H9 (cell line): ENCODE measurements around the gene PCDHGA8. TPM values are rescaled to one million over a fixed set of nuclear protein-coding genes. Genes with fewer than 3 reads are reported as not detected.
A peak's percentile ranks its signal among the peaks of the same experiment; 100 is the strongest.

Experiments used
- DNase-seq: peaks from one replicate; pipeline ENCODE4 v3.0.0-alpha.2; 2017
- H2AFZ ChIP-seq: one replicate; pipeline ENCODE4 v1.6.1; 2013; ENCODE audit warnings: mild to moderate bottlenecking, low read length, control low read depth, moderate library complexity
- H2AK5ac ChIP-seq: 2 replicates; pipeline ENCODE4 v1.6.1; 2013; ENCODE audit warnings: low read length, control low read depth, mixed read lengths; ENCODE audit not compliant: insufficient read length
- H2BK120ac ChIP-seq: one replicate; pipeline ENCODE4 v1.6.1; 2013; ENCODE audit warnings: low read depth, mild to moderate bottlenecking, low read length, control low read depth, inconsistent platforms; ENCODE audit not compliant: poor library complexity, severe bottlenecking
- H2BK12ac ChIP-seq: 2 replicates; pipeline ENCODE4 v1.6.1; 2013; ENCODE audit warnings: low read length, control low read depth, mixed read lengths, low read depth; ENCODE audit not compliant: insufficient read length
- H2BK15ac ChIP-seq: 2 replicates; pipeline ENCODE4 v1.6.1; 2013; ENCODE audit warnings: low read depth, low read length, control low read depth
- H2BK20ac ChIP-seq: one replicate; pipeline ENCODE4 v1.6.1; 2013; ENCODE audit warnings: low read depth, mild to moderate bottlenecking, low read length, control low read depth, inconsistent platforms; ENCODE audit not compliant: poor library complexity, severe bottlenecking
- H2BK5ac ChIP-seq: 2 replicates; pipeline ENCODE4 v1.6.1; 2013; ENCODE audit warnings: low read length, control low read depth, mixed read lengths; ENCODE audit not compliant: insufficient read length
- H3K14ac ChIP-seq: 2 replicates; pipeline ENCODE4 v1.6.1; 2013; ENCODE audit warnings: low read length, control low read depth; ENCODE audit not compliant: insufficient read depth
- H3K18ac ChIP-seq: 2 replicates; pipeline ENCODE4 v1.6.1; 2013; ENCODE audit warnings: low read depth, mild to moderate bottlenecking, mixed read lengths, low read length, control low read depth; ENCODE audit not compliant: insufficient read length
- H3K23ac ChIP-seq: 2 replicates; pipeline ENCODE4 v1.6.1; 2013; ENCODE audit warnings: low read length, control low read depth, mixed read lengths, low read depth; ENCODE audit not compliant: insufficient read length
- H3K23me2 ChIP-seq: 2 replicates; pipeline ENCODE4 v1.6.1; 2013; ENCODE audit warnings: low read depth, mild to moderate bottlenecking, mixed read lengths, low read length, control low read depth; ENCODE audit not compliant: insufficient read length, poor library complexity, severe bottlenecking
- H3K27ac ChIP-seq: 2 replicates; pipeline ENCODE4 v1.5.1; 2013; ENCODE audit warnings: low read length, control low read depth, mixed read lengths, low read depth; ENCODE audit not compliant: insufficient read length
- H3K27me3 ChIP-seq: 2 replicates; pipeline ENCODE4 v1.6.1; 2013; ENCODE audit warnings: low read length, control low read depth, inconsistent platforms; ENCODE audit not compliant: insufficient read depth
- H3K4ac ChIP-seq: 2 replicates; pipeline ENCODE4 v1.6.1; 2013; ENCODE audit warnings: low read depth, mild to moderate bottlenecking, control low read depth, inconsistent platforms, low read length, moderate library complexity
- H3K4me1 ChIP-seq: 2 replicates; pipeline ENCODE4 v1.6.1; 2013; ENCODE audit warnings: low read length, control low read depth, inconsistent platforms; ENCODE audit not compliant: insufficient read depth
- H3K4me2 ChIP-seq: 2 replicates; pipeline ENCODE4 v1.6.1; 2013; ENCODE audit warnings: low read length, control low read depth, mixed read lengths; ENCODE audit not compliant: insufficient read length, insufficient read depth
- H3K56ac ChIP-seq: 2 replicates; pipeline ENCODE4 v1.6.1; 2013; ENCODE audit warnings: low read depth, mild to moderate bottlenecking, mixed read lengths, low read length, control low read depth; ENCODE audit not compliant: insufficient read length
- H3K79me1 ChIP-seq: 2 replicates; pipeline ENCODE4 v1.6.1; 2013; ENCODE audit warnings: low read depth, mild to moderate bottlenecking, moderate library complexity, low read length, control low read depth, inconsistent platforms; ENCODE audit not compliant: insufficient read depth, poor library complexity, severe bottlenecking
- H3K79me2 ChIP-seq: 2 replicates; pipeline ENCODE4 v1.6.1; 2013; ENCODE audit warnings: low read length, control low read depth, inconsistent platforms; ENCODE audit not compliant: insufficient read depth
- H3K9ac ChIP-seq: 2 replicates; pipeline ENCODE4 v1.6.1; 2013; ENCODE audit warnings: low read length, control low read depth, mixed read lengths; ENCODE audit not compliant: insufficient read length; ENCODE audit errors: extremely low read depth
- H3K9me3 ChIP-seq: one replicate; pipeline ENCODE4 v1.6.1; 2013; ENCODE audit warnings: low read depth, low read length, inconsistent platforms; ENCODE audit not compliant: control insufficient read depth
- H3T11ph ChIP-seq: one replicate; pipeline ENCODE4 v1.6.1; 2013; ENCODE audit warnings: mild to moderate bottlenecking, low read length, control low read depth, inconsistent platforms
- H4K20me1 ChIP-seq: one replicate; pipeline ENCODE4 v1.6.1; 2013; ENCODE audit not compliant: control insufficient read depth, insufficient read length, insufficient read depth
- H4K5ac ChIP-seq: 2 replicates; pipeline ENCODE4 v1.6.1; 2013; ENCODE audit warnings: low read depth, mild to moderate bottlenecking, mixed read lengths, low read length, control low read depth; ENCODE audit not compliant: insufficient read length
- H4K8ac ChIP-seq: replicated peaks from 2 replicates; pipeline ENCODE4 v1.6.1; 2013; ENCODE audit warnings: low read length, control low read depth, mixed read lengths, low read depth; ENCODE audit not compliant: insufficient read length
- H4K91ac ChIP-seq: 2 replicates; pipeline ENCODE4 v1.6.1; 2013; ENCODE audit warnings: low read depth, mild to moderate bottlenecking, moderate library complexity, mixed read lengths, low read length, control low read depth; ENCODE audit not compliant: insufficient read length
- H3K27ac Mint-ChIP-seq, 3 experiments: 2 replicates in 2 of 3; 3 replicates in 1 of 3; pipeline ENCODE4 v1.8.0; 2020 to 2021; ENCODE audit warnings: mixed read lengths in 3 of 3, mild to moderate bottlenecking in 1 of 3, moderate library complexity in 1 of 3
- H3K27me3 Mint-ChIP-seq: 2 replicates; pipeline ENCODE4 v1.8.0; 2021; ENCODE audit warnings: low read depth, mild to moderate bottlenecking, moderate library complexity, mixed read lengths
- H3K36me3 Mint-ChIP-seq, 3 experiments: 2 replicates in 2 of 3; 3 replicates in 1 of 3; pipeline ENCODE4 v1.8.0; 2020 to 2021; ENCODE audit warnings: low read depth in 3 of 3, mixed read lengths in 3 of 3; ENCODE audit not compliant: insufficient read depth in 1 of 3
- H3K4me1 Mint-ChIP-seq, 2 experiments: 2 replicates each; pipeline ENCODE4 v1.8.0; 2020; ENCODE audit warnings: mixed read lengths in 2 of 2
- H3K4me3 Mint-ChIP-seq, 2 experiments: 2 replicates in 1 of 2; 3 replicates in 1 of 2; pipeline ENCODE4 v1.8.0; 2020 to 2021; ENCODE audit warnings: mild to moderate bottlenecking in 2 of 2, mixed read lengths in 2 of 2, moderate library complexity in 1 of 2
- H3K9me3 Mint-ChIP-seq, 2 experiments: 2 replicates in 1 of 2; 3 replicates in 1 of 2; pipeline ENCODE4 v1.8.0; 2020; ENCODE audit warnings: mild to moderate bottlenecking in 2 of 2, mixed read lengths in 2 of 2, moderate library complexity in 1 of 2
- CTCF ChIP-seq: fragments of 200-600 bp; sonication (generic); conservative IDR thresholded peaks from 3 replicates; pipeline ENCODE4 v1.8.0; 2021; ENCODE audit warnings: antibody characterized with exemption, mild to moderate bottlenecking
- WGBS: extraction: QIAGEN DNeasy Blood & Tissue Kit; methylation state at CpG from one replicate; pipeline ENCODE4 v1.1.7; 2013; ENCODE audit warnings: missing lambda C conversion rate, low lambda C conversion rate, mixed read lengths; ENCODE audit not compliant: insufficient read length; ENCODE audit errors: extremely low coverage; 5-methylcytosine and 5-hydroxymethylcytosine counted together
- total RNA-seq: library from RNA; stranded (reverse); gene quantifications from 2 replicates; pipeline ENCODE4 v1.2.1, GENCODE V29; 2021

The PCDHGA8 gene
- total RNA-seq, 1 experiment from 2014 or later, result 0.90 TPM

DNA sequence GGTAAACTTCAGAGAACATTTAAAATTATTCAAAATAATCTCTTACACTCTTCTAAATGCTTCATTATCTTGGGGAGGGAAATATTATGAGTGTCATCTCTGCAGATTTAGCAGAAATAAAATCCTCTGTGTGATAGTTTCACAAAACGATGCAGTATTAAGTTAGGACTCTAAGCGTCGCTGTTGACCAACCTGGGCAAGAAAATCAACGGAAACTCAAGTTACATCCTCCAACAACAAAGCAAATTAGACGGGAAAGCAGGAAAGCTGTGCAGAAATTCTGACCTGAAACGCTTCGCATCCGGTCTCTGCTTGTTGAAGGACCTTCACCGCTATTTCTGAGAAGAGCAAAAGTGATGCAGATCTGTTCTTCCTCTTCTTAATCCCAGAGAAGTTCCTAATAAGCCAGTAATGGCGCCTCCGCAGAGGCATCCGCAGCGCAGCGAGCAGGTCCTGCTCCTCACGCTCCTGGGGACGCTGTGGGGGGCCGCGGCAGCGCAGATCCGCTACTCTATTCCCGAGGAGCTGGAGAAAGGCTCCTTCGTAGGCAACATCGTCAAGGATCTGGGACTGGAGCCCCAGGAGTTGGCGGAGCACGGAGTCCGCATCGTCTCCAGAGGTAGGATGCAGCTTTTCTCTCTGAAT is 18.6 kb upstream of the PCDHGA8 start, which contains the start of gene PCDHGA6:
Gene PCDHGA6 (plus strand): TSS at position 219 of the 645 bp plus-strand sequence. CDS start 193 bp downstream, at position 412.
- H3K14ac ChIP-seq, result no peak within 1 kb of the TSS
- H3K4me3 Mint-ChIP-seq, result no peak within 1 kb of the TSS
- no peak within 1 kb of the TSS for H3K9ac ChIP-seq

More for the DNA sequence above, 18.6 kb upstream of the PCDHGA8 start, which contains the start of gene PCDHGA6:
- Histone ChIP-seq H4K5ac (no peak within 1 kb of the TSS), H3K79me2 (no peaks in the 10 kb centered on the region), H3K27ac (no peak within 1 kb of the TSS), H4K8ac (no peak within 1 kb of the TSS), H4K20me1 (no peaks in the 10 kb centered on the region), H3K4ac (no peak within 1 kb of the TSS), H2BK20ac (no peak within 1 kb of the TSS), H3K18ac (no peak within 1 kb of the TSS), H2BK12ac (no peak within 1 kb of the TSS), H3K79me1 (no peaks in the 10 kb centered on the region), H3K4me2 (no peak within 1 kb of the TSS), H2AFZ (no peak within 1 kb of the TSS), H2BK5ac (no peak within 1 kb of the TSS), H3K27me3 (no peaks in the 10 kb centered on the region), H3K56ac (no peak within 1 kb of the TSS), H3T11ph (no peak within 1 kb of the TSS), H4K91ac (no peak within 1 kb of the TSS), H3K9me3 (peaks cover 34% of the 10 kb centered on the region), H3K4me1 (no peaks in the 10 kb centered on the region), H3K23ac (no peak within 1 kb of the TSS), H2BK120ac (no peak within 1 kb of the TSS), H2BK15ac (no peak within 1 kb of the TSS), H2AK5ac (no peak within 1 kb of the TSS), H3K23me2 (no peaks in the 10 kb centered on the region)
- no peaks in the 10 kb centered on the region for H3K4me1 Mint-ChIP-seq
- peaks cover 33 to 52% (median 50%) of the 10 kb centered on the region in 3 experiments for H3K36me3 Mint-ChIP-seq
- H3K9me3 Mint-ChIP-seq, result peaks cover 57 to 69% of the 10 kb centered on the region in 2 experiments
- DNase-seq, result no peak
- WGBS, result no CpG with 5 or more reads among the region's 27 CpGs
- H3K27ac Mint-ChIP-seq, result no peak within 1 kb of the TSS; a peak in 1 of 7 replicates
- peaks cover 9% of the 10 kb centered on the region for H3K27me3 Mint-ChIP-seq
- TF ChIP-seq CTCF, result peak; percentile 20; the same call in 1 of the 3 replicates
